Iris pigment epithelial cell (primary cell): ENCODE measurements around the gene SGSH.

Source experiments
- DNase-seq: peaks from one replicate; pipeline ENCODE4 v3.0.0-alpha.2; 2011; ENCODE audit warnings: low read depth

Gene SGSH

DNA sequence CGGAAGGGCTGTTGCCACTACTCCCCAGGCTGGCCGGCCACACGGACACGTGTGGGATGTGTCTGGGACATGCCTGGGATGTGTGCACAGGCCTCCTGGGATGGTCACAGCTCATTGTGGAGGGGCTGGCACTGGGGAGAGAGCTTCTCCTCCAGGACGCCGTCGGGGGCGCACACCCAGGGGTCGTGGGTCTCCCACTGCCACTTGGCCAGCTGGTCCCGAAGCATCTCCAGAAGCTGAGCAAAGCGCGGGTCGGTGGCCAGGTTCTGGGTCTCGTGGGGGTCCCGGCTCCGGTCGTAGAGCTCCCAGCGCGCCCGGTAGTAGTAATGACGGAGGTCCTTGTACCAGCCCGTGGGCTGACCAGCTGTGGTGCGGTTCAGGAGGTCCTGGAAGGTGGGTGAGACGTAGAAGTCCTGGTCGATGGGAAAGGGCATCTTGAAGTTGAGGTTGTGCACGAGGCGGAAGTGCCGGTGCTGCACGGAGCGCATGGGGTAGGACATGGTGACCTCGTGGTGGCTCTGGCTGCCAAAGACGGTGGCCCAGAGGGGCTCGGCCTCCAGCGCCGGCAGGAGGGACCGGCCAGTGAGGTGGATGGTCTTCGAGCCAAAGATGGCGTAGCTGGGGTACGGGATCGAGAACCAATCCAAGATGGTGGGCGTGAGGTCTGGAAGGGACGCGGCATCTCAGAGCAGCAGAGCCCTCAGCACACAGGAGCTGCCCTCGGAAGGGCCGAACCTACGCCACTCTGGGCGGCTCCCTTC is 9.6 kb downstream of the SGSH start:
- DNase-seq: no peak

DNA sequence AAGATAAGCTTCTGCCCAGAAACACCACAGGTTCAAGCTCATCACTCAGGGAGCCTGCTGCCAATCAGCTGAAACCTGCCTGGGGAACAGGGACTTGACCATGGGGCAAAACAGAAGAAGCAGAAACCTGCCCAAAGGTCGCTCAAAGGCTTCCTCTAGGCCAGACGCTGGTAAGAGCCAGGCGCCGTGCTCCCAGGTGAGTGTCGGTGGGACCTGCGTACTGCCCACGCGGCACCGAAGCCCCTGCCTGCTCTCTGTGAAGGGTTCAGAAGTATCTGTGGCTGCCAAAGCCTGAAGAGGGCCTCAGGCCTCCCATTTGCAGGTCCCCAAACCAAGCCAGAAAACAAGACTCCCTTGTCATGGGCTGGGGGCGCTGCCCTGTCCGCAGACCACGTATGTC is 10.4 kb downstream of the SGSH start:
- DNase-seq: no peak

DNA sequence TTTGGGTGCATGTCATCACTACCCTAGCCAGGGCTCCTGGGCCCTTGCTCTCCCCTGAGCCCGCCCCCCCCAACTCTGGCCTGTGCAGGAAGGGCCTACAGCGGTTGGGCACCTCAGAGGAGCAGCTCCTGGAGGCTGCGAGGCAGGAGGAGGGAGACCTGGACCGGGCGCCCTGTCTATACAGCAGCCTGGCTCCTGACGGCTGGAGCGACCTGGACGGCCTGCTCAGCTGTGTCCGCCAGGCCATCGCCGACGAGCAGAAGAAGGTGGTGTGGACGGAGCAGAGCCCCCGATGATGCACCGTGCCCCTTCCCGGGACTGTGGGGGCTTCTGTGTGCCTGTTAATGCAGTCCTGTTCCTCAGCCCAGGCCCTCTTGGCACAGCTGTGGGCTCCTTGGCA is 12.1 kb downstream of the SGSH start:
- DNase-seq: no peak

DNA sequence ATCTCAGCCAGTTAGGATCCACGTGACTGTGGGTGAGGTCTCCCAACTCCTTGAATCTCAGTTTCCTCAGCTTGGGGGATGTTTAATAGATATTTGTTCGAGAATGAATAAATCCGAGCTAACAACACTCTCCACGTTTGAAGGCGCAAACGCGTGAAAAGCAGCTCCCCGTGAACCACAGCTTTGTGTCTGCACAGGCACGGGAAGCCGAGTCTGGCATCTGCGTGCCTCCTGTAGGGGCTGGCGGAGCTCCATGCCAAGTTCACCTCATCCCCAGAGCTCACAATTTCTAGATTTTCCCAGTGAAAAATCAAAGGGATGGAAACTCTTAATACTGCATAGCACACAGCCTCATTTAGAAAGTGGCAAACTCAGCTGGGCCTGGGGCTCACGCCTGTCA is 14.3 kb downstream of the SGSH start:
- DNase-seq: no peak

DNA sequence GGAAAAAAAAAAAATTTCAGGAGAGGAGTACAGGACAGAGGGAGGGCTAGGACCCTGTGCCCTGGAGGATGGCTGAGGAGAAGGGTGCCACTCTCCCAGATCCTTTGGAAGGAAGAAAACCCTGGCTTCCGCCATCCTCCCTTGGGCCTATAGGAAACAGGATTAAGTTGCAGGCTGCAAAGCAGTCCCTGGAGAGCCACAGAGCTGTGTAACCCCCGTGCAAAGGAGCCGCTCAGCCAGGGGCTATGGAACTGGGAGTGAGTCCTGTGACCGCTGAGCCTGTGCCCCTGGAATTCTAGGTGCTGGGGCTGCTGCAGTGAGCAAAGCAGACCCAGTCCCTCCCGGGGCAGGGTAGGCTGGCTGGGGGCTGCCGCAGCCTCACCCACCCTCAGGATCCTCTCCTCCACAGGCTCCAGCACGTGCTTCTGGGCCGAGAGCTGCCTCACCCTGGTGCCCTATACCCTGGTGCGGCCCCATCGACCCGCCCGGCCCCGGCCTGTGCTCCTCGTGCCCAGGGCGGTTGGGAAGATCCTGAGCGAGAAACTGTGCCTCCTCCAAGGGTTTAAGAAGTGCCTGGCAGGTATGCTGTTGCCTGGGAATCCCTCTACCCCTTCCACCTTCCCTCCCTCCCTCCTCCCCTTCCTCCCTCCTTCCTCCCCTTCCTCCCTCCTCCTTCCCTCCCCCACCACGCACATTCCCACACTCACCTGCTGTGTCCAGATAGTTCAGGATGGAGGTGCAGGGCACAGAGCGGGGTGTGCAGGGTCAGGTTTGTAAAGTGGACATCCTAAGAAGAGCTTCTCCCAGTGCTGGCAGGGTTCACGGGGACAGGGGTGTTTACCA is 15.3 kb downstream of the SGSH start:
- no peak for DNase-seq

DNA sequence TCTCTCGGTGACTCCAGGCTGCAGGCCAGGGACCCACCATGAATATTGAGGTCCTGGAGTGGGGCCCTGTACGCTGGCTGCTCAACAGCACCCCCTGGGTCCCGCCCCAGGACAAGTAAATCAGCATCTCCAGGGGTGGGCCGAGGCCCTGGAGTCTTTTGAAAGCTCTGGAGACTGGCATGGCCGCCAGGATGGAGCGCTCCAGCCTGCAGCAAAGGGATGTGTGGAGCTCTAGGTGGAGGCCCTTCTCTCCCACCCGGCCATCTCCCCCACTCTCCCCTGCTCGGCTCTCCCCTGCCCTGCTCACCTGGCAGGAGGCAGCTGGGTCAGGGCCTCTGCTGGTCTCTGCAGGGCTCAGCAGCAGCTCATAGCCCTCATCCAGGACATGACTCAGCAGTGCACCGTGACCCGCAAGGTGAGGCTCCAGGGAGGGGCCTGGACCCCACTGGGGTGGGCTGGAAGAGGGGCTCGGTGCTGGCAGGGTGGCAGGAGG is 16.6 kb downstream of the SGSH start:
- no peak for DNase-seq

DNA sequence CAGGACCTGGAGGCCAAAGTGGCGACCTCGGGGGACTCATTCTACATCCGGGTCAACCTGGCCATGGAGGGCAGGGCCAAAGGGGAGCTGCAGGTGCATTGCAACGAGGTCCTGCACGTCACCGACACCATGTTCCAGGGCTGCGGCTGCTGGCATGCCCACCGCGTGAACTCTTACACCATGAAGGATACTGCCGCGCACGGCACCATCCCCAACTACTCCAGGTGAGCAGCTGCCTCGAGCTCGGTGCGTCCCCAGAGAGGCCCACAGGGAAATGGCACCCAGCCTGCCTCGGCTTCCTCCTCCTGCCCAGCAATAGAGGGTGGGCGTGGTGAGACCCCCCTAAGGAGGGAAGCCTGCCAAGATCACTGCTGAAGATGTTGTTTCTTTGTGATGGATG is 17.9 kb downstream of the SGSH start:
- no peak for DNase-seq

DNA sequence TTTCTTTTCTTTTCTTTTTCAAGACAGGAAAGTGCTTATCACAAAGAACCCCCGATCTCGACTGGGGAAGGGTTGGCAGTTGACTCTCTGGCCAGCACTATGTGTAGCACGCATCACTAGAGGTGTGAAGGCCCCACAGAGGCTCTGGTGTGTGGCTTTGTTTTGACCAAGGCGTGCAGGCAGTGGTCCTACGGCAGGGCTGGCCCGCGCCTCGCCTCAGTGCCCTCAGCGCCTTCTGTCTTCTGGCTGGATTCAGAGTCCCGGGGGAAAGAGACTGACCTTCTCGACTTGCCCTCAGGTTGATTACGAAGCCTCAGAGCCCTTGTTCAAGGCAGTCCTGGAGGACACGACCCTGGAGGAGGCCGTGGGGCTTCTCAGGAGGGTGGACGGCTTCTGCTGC is 18.7 kb downstream of the SGSH start:
- no peak for DNase-seq

DNA sequence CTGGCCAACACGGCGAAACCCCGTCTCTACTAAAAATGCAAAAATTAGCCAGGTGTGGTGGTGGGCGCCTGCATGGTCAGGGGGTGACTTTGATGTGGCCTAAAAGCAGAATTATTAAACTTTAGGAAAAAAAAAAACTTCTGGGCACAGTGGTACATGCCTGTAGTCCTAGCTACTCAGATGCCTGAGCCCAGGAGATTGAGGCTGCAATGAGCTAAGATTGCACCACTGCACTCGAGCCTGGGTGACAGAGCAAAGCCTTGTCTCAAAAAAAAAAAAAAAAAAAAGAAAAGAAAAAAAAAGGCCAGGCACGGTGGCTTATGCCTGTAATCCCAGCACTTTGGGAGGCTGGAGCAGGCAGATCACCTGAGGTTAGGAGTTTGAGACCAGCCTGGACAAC is 20.8 kb downstream of the SGSH start:
- peak; percentile 10 for DNase-seq

DNA sequence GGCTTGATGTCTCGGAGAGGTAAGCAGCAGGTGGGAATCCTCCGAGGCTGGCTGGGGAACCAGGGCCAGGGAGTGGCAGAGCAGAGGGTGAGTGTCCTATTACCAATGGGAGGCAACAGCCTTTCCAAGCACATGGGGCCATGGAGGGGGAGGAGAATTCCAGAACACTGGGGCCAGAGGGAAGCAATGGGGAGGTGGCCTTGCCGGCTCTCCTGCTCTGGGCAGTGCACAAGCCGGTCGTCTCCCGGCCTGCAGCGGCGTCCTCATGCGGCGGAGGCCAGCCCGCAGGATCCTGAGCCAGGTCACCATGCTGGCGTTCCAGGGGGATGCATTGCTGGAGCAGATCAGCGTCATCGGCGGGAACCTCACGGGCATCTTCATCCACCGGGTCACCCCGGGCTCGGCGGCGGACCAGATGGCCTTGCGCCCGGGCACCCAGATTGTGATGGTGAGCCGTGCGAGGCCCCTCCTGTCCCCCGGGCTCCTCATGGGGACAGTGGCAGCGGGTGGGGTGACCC is 21.9 kb downstream of the SGSH start:
- no peak for DNase-seq

DNA sequence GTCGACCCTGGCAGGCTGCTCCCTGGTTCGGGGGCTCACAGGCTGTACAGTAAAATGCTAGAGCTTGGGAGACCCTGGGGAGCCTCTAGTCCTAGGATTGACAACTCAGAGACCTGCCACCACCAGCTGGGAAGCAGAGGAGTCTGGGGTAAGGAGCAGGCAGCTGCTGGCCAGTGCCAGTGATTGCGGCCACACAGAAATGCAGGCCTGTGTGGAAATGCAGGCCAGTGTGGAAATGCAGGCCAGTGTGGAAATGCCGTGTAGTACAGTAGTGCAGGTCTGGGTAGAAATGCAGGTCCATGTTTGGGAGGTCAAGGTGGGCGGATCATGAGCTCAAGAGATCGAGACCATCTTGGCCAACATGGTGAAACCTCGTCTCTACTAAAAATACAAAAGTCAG is 23.5 kb downstream of the SGSH start:
- DNase-seq: no peak

DNA sequence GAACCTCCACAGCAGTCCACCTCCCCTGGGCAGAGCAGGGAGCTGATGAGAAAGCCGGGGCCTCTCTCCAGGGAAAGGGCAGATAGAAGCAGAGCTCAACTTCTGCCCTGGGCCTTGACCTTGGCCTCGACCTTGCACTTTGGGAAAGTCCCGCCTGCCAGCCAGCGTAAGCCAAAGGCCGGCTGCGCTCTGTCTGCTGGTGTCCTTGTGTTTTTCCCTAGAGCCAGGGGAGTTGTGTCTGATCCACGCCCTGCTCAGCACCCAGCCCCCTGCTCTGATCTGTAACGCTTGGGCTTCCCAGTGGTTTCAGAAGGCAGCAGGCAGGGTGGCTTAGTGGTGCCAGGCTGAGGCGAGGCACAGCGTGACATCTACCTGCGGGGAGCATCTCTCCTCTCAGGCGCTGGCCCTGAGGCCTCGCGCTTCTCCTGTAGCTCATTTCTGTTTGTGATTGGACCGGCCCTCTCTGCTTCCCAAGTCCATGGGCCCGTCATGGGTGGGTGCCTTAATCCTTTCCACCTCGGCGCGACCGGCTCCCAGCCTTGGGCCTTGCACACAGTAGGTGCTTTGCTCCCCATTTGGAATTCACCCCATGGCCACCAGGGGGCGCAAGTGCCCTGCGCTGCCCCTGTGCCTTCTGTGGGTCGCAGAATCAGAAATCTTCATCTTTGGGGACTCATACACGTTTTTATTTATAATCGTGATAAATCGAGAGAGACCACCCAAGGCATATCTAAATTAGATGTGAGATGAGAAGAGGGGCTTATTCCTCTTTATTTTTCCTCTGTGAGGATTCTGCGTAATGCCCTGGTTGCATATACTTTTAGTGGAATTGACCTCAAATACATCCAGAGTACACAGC is 24.2 kb downstream of the SGSH start:
- DNase-seq: no peak

DNA sequence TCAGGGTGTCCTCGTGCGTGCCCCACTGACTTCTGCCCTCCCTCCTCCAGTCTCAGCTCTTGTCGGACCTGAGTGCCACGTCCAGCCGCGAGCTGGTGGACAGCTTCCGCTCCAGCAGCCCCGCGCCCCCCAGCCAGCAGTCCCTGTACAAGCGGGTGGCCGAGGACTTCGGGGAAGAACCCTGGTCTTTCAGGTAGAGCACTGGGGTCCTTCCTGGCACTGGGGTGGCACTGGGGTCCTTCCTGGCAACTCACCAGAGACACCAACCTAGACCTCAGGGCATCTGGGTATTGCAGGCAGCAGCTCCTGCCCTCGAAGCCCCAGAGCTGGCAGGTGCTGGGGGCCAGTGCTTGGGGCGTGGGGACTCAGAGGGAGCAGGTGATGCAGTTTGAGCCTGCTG is 25.0 kb downstream of the SGSH start:
- DNase-seq: no peak

DNA sequence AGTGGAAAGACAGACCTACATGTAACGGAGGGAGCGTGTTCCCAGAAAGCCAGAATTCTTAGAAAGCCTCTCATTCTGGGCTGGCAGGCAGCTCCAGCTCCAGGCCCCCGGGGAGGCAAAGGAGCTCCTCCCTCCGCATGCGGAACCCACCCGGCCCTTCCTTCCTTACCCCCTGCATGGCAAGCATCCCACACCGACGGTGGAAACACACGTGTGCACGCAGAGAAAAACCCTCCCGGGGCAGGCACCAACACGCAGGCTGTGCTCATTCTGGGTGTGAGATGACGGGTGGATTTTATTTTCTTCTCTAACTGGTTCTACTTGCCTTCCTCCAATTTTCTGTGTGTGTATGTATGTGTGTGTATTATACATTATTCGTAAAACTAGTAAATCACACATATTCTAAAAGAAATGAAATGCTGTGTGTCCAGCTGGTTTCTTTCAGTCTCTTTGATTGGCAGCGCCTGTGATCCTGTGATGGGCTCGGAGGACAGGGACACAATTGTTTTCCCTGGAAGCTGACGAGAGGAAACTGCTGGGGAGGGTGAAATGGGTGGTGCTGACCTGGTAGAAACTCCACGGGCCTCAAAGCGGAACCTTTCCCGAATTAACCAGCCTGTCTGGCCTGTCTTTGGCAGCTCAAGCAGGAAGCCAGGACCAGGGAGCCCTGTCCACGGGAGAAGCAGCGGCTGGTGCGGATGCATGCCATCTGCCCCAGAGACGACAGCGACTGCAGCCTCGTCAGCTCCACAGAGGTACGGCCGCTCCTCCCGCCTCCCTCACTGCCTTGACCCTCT is 28.1 kb downstream of the SGSH start:
- DNase-seq: no peak

DNA sequence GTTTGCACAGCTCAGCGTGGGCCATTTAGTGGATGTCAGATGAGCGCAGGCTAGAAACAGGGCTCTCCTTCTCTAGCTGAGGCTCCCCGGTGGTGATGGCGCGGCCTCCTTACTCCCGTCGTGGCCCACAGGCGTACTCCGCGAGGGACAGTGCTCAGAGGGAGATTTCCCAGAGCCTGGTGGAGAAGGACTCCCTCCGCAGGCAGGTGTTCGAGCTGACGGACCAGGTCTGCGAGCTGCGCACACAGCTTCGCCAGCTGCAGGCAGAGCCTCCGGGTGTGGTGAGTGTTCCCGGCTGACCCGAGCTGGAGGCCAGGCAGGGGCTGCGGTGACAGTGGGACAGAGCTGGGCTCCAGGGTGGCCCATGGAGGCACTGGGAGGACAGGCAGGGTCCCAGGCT is 28.9 kb downstream of the SGSH start:
- no peak for DNase-seq

DNA sequence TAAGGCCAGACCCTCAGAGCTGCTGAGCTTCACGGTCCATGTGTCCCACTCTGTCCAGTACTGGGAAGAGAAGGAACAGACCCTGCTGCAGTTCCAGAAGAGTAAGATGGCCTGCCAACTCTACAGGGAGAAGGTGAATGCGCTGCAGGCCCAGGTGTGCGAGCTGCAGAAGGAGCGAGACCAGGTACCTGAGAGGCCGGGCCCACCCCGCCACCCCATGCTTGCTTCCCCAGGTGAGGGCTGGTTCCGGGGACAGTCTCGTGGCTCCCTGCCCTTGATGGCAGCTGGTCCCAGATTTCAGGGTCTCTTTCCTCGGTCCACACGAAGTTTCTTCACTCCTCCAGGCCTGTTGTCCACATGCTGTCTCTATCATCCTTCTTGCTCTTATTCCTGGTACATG is 29.4 kb downstream of the SGSH start:
- DNase-seq: no peak

DNA sequence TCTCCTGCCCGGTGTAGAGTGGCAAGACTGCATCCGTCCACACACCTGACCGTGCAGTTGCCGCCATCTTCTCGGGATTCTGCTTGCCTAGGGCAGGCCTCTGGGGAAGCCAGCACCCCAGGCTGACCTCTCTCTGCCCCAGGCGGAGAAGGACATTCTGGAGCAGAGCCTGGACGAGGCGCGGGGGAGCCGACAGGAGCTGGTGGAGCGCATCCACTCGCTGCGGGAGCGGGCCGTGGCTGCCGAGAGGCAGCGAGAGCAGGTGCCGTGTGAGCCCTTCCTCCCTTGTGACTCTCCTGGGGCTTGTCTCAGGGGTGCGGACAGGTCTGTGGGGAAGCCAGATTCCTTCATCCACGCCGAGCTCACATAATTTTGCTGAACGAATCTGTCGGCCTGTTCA is 30.5 kb downstream of the SGSH start:
- no peak for DNase-seq

DNA sequence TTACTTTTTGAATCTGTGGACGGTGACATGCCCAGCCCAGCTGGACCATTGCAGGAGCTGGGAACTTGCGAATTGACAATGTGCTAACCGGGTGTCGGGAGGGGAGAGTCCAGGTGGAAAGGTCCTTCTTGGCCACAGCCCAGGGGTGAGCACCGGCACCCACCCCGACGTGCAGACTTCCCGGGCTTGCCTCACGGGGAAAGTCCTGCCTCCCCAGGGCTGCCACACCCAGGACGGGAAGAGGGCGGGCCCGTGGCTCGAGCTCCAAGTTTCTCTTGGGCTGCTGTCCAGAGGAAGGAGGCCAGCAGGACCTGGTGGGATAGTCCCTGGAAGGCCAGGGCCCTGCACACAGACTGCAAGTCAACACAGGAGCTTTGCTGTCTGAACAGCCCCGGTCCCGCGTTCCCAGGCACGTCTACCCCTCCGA is 32.6 kb downstream of the SGSH start:
- DNase-seq: peak; percentile 44

DNA sequence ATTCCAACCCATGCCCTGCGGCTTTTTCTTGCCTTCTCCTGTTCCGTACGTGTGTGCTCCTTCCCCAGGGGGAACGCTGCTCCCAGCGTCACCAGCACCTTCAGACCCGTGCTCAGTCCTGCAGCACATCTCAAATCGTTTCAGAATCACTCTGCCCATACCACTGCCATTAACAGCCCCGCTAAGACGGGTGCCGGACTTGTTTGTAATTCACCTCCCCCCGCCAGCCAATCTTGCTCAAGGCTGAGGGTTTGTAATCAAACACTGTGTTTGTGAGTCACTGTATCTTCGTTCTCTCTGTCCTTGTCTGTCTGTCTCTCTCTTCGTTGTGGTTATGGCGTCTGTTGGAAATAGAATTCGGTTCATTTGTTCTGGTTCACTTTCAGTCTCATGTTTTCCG is 33.0 kb downstream of the SGSH start:
- peak; percentile 84 for DNase-seq

DNA sequence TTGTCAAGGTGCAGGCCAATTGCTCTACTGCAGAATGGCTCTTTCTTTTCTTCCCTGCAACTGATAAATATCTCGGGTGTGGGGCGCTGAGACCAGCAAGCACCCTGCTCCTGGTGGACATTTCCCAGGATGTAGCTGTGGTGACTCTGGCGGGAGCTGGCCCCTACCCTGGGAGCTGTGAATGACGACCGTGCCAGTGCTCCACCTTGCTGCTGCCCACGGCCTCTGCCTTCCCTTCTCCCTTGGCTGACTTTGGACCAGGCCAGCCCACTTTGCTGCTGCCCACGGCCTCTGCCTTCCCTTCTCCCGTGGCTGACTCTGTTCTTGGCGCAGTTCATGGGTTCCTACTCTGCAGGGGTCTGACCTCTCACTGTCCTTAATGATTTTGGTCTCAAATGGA is 34.2 kb downstream of the SGSH start:
- DNase-seq: no peak

DNA sequence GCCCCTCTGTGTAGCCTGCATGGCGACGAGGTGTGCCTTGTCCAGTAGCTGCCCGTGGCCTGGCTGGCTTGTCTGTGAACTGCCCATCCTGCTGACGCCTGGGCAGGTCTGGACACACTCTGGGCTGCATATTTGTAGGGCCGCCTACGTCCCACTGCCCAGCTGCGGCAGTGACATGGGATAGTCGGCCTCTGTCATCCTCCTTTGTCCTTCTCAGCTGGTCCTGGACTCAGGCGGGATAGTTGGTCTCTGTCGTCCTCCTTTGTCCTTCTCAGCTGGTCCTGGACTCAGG is 35.8 kb downstream of the SGSH start:
- no peak for DNase-seq
